Mesenchymal stem cell (in vitro differentiated cells and primary cell): ENCODE measurements around the gene TRAPPC2L.
A peak's percentile ranks its signal among the peaks of the same experiment; 100 is the strongest.

ENCODE experiments used
- DNase-seq: peaks from one replicate; pipeline ENCODE4 v3.0.0-alpha.2; 2013
- H2AFZ ChIP-seq: one replicate; pipeline ENCODE4 v1.6.1; 2013; ENCODE audit warnings: low read depth, mild to moderate bottlenecking, control low read depth, inconsistent platforms, low read length, moderate library complexity
- H2AK5ac ChIP-seq: 2 replicates; pipeline ENCODE4 v1.6.1; 2013; ENCODE audit warnings: low read length, moderate library complexity, mild to moderate bottlenecking, inconsistent platforms; ENCODE audit not compliant: severe bottlenecking
- H2BK120ac ChIP-seq: one replicate; pipeline ENCODE4 v1.6.1; 2013; ENCODE audit warnings: low read depth, mild to moderate bottlenecking, inconsistent platforms, low read length, moderate library complexity
- H2BK12ac ChIP-seq, 2 experiments: one replicate each; pipeline ENCODE4 v1.6.1; 2013; ENCODE audit warnings: inconsistent platforms in 2 of 2, low read length in 2 of 2, mild to moderate bottlenecking in 2 of 2, moderate library complexity in 2 of 2, control low read depth in 1 of 2
- H2BK15ac ChIP-seq: one replicate; pipeline ENCODE4 v1.6.1; 2013; ENCODE audit warnings: mild to moderate bottlenecking, low read depth, inconsistent platforms; ENCODE audit not compliant: poor library complexity, severe bottlenecking
- H2BK5ac ChIP-seq: 2 replicates; pipeline ENCODE4 v1.6.1; 2013; ENCODE audit warnings: low read depth, mild to moderate bottlenecking, low read length, control low read depth, inconsistent platforms; ENCODE audit not compliant: poor library complexity, severe bottlenecking
- H3K14ac ChIP-seq, 2 experiments: one replicate each; pipeline ENCODE4 v1.6.1; 2013; ENCODE audit warnings: inconsistent platforms in 2 of 2, low read length in 2 of 2, control low read depth in 1 of 2, mild to moderate bottlenecking in 1 of 2, moderate library complexity in 1 of 2
- H3K18ac ChIP-seq, 2 experiments: one replicate each; pipeline ENCODE4 v1.6.1; 2013; ENCODE audit warnings: inconsistent platforms in 2 of 2, low read length in 2 of 2, control low read depth in 1 of 2, low read depth in 1 of 2, mild to moderate bottlenecking in 1 of 2
- H3K23ac ChIP-seq, 2 experiments: one replicate each; pipeline ENCODE4 v1.6.1; 2013; ENCODE audit warnings: inconsistent platforms in 2 of 2, low read length in 2 of 2, mild to moderate bottlenecking in 2 of 2, moderate library complexity in 2 of 2, control low read depth in 1 of 2
- H3K27ac ChIP-seq: 2 replicates; pipeline ENCODE4 v1.5.1; 2013; ENCODE audit warnings: mild to moderate bottlenecking, moderate library complexity, low read length, control low read depth, inconsistent platforms; ENCODE audit not compliant: poor library complexity, severe bottlenecking
- H3K27me3 ChIP-seq, 2 experiments: 2 replicates each; pipeline versions ENCODE4 v1.6.1 to v1.7.0; 2013; ENCODE audit warnings: low read length in 2 of 2, mild to moderate bottlenecking in 2 of 2, moderate library complexity in 2 of 2, control low read depth in 1 of 2, inconsistent platforms in 1 of 2; ENCODE audit not compliant: control insufficient read depth in 1 of 2, insufficient read depth in 1 of 2
- H3K36me3 ChIP-seq, 2 experiments: 2 replicates each; pipeline versions ENCODE4 v1.6.1 to v1.7.0; 2013; ENCODE audit warnings: low read length in 2 of 2, control low read depth in 1 of 2, inconsistent platforms in 1 of 2, low read depth in 1 of 2, mild to moderate bottlenecking in 1 of 2; ENCODE audit not compliant: insufficient read depth in 2 of 2, control insufficient read depth in 1 of 2
- H3K4ac ChIP-seq, 2 experiments: one replicate each; pipeline ENCODE4 v1.6.1; 2013; ENCODE audit warnings: inconsistent platforms in 2 of 2, low read length in 2 of 2, mild to moderate bottlenecking in 2 of 2, moderate library complexity in 2 of 2, control low read depth in 1 of 2, low read depth in 1 of 2
- H3K4me1 ChIP-seq: 2 replicates; pipeline ENCODE4 v1.6.1; 2013; ENCODE audit warnings: low read depth, low read length, control low read depth; ENCODE audit not compliant: control insufficient read depth, insufficient read depth
- H3K4me2 ChIP-seq: 2 replicates; pipeline ENCODE4 v1.6.1; 2013; ENCODE audit warnings: low read length, mild to moderate bottlenecking, inconsistent platforms; ENCODE audit not compliant: poor library complexity, severe bottlenecking
- H3K4me3 ChIP-seq, 2 experiments: 2 replicates each; pipeline versions ENCODE4 v1.5.1 to v1.7.0; 2013; ENCODE audit warnings: low read length in 2 of 2, mild to moderate bottlenecking in 2 of 2, control low read depth in 1 of 2, low read depth in 1 of 2; ENCODE audit not compliant: insufficient read depth in 1 of 2
- H3K79me1 ChIP-seq: replicated peaks from 2 replicates; pipeline ENCODE4 v1.6.1; 2013; ENCODE audit warnings: mild to moderate bottlenecking, control low read depth, low read length, inconsistent platforms; ENCODE audit not compliant: poor library complexity, severe bottlenecking
- H3K9ac ChIP-seq: 2 replicates; pipeline ENCODE4 v1.7.0; 2013; ENCODE audit warnings: mild to moderate bottlenecking, low read length, moderate library complexity
- H3K9me3 ChIP-seq: 2 replicates; pipeline ENCODE4 v1.7.0; 2013; ENCODE audit warnings: mild to moderate bottlenecking, low read length; ENCODE audit not compliant: control insufficient read depth
- H4K8ac ChIP-seq: one replicate; pipeline ENCODE4 v1.6.1; 2013; ENCODE audit warnings: inconsistent platforms, mild to moderate bottlenecking, low read length, moderate library complexity
- H4K91ac ChIP-seq: one replicate; pipeline ENCODE4 v1.6.1; 2013; ENCODE audit warnings: mild to moderate bottlenecking, low read length, inconsistent platforms
- WGBS: methylation state at CpG from one replicate; pipeline ENCODE4 v1.1.7; 2013; ENCODE audit warnings: mixed read lengths; 5-methylcytosine and 5-hydroxymethylcytosine counted together

The TRAPPC2L gene

GRCh38 chr16:88813269-88814143 lies 43.4 kb upstream of the TRAPPC2L start:
- H3K79me1 ChIP-seq: peaks cover 11% of the 10 kb centered on the region
- no peak overlapping the region for H3K4me3 ChIP-seq
- no peak overlapping the region for H3K23ac ChIP-seq
- no peak overlapping the region for H2AK5ac ChIP-seq
- H3K9ac ChIP-seq: peak overlapping the region; percentile 92
- H3K4me1 ChIP-seq: peaks cover 32% of the 10 kb centered on the region
- no peak overlapping the region for H3K4me2 ChIP-seq
- no peak overlapping the region for H2BK5ac ChIP-seq
- peak overlapping the region in 1 of 2 experiments; percentile 25 for H3K18ac ChIP-seq
- peak overlapping the region; percentile 72 for H4K8ac ChIP-seq
- H4K91ac ChIP-seq: no peak overlapping the region
- H3K9me3 ChIP-seq: no peaks in the 10 kb centered on the region
- no peak overlapping the region for H3K27ac ChIP-seq
- peak overlapping the region; percentile 13 to 40 for H3K4ac ChIP-seq
- WGBS: 90% methylated on average over 25 of the region's 26 CpGs
- H2BK15ac ChIP-seq: no peak overlapping the region
- no peaks in the 10 kb centered on the region for H3K27me3 ChIP-seq
- no peak for DNase-seq
- peak overlapping the region in 1 of 2 experiments; percentile 60 for H2BK12ac ChIP-seq
- no peak overlapping the region for H2AFZ ChIP-seq
- no peak overlapping the region for H3K14ac ChIP-seq
- H2BK120ac ChIP-seq: no peak overlapping the region
- peaks cover 11 to 23% of the 10 kb centered on the region in 2 experiments for H3K36me3 ChIP-seq

GRCh38 chr16:88814144-88814502 lies 42.8 kb upstream of the TRAPPC2L start:
- H3K27me3 ChIP-seq: no peaks in the 10 kb centered on the region
- H3K4me1 ChIP-seq: peaks cover 31% of the 10 kb centered on the region
- H2BK5ac ChIP-seq: no peak overlapping the region
- H3K14ac ChIP-seq: no peak overlapping the region
- H3K36me3 ChIP-seq: peaks cover 8 to 17% of the 10 kb centered on the region in 2 experiments
- no peak overlapping the region for H4K8ac ChIP-seq
- no peak overlapping the region for H2BK12ac ChIP-seq
- H3K4ac ChIP-seq: no peak overlapping the region
- no peak overlapping the region for H3K4me2 ChIP-seq
- H3K79me1 ChIP-seq: peaks cover 9% of the 10 kb centered on the region
- no peak overlapping the region for H3K9ac ChIP-seq
- H4K91ac ChIP-seq: no peak overlapping the region
- H3K4me3 ChIP-seq: no peak overlapping the region
- no peak overlapping the region for H2BK120ac ChIP-seq
- H2AFZ ChIP-seq: no peak overlapping the region
- H2BK15ac ChIP-seq: no peak overlapping the region
- no peak overlapping the region for H3K18ac ChIP-seq
- no peak overlapping the region for H3K27ac ChIP-seq
- no peak for DNase-seq
- 88% methylated on average over 13 of the region's 13 CpGs for WGBS
- no peak overlapping the region for H3K23ac ChIP-seq
- H3K9me3 ChIP-seq: no peaks in the 10 kb centered on the region
- H2AK5ac ChIP-seq: no peak overlapping the region

- H3K4me1 ChIP-seq: peaks cover 20% of the 10 kb centered on the region
- H2BK5ac ChIP-seq: no peak overlapping the region
- H3K14ac ChIP-seq: no peak overlapping the region
- no peak overlapping the region for H2BK12ac ChIP-seq
- H2BK120ac ChIP-seq: no peak overlapping the region
- H3K79me1 ChIP-seq: peaks cover 4% of the 10 kb centered on the region
- peak overlapping the region; percentile 14 for H4K8ac ChIP-seq
- no peak overlapping the region for H2AK5ac ChIP-seq
- no peaks in the 10 kb centered on the region for H3K27me3 ChIP-seq
- 95% methylated on average over 10 of the region's 10 CpGs for WGBS
- no peak overlapping the region for H2AFZ ChIP-seq
- DNase-seq: no peak
- H3K4me2 ChIP-seq: no peak overlapping the region
- no peaks in the 10 kb centered on the region for H3K9me3 ChIP-seq
- no peak overlapping the region for H3K18ac ChIP-seq
- no peak overlapping the region for H3K4me3 ChIP-seq
- H3K4ac ChIP-seq: no peak overlapping the region
- no peak overlapping the region for H2BK15ac ChIP-seq
- H3K23ac ChIP-seq: no peak overlapping the region
- no peak overlapping the region for H3K9ac ChIP-seq
- H4K91ac ChIP-seq: no peak overlapping the region
- H3K27ac ChIP-seq: no peak overlapping the region
- H3K36me3 ChIP-seq: peaks cover 0 to 9% of the 10 kb centered on the region in 2 experiments
Measured at GRCh38 chr16:88815227-88815626, 41.7 kb upstream of the TRAPPC2L start.

- Histone ChIP-seq H3K14ac (no peak overlapping the region), H3K4ac (no peak overlapping the region), H2AFZ (no peak overlapping the region), H3K4me1 (peaks cover 13% of the 10 kb centered on the region), H3K23ac (no peak overlapping the region), H3K27me3 (no peaks in the 10 kb centered on the region), H2BK12ac (no peak overlapping the region), H3K18ac (no peak overlapping the region), H3K36me3 (peaks cover 0 to 16% of the 10 kb centered on the region in 2 experiments), H3K4me2 (no peak overlapping the region), H3K79me1 (no peaks in the 10 kb centered on the region), H2BK5ac (no peak overlapping the region), H3K27ac (no peak overlapping the region), H2AK5ac (no peak overlapping the region), H2BK15ac (no peak overlapping the region), H3K9me3 (no peaks in the 10 kb centered on the region), H4K91ac (no peak overlapping the region), H3K4me3 (no peak overlapping the region), H4K8ac (no peak overlapping the region), H2BK120ac (no peak overlapping the region), H3K9ac (no peak overlapping the region)
- 78% methylated on average over 19 of the region's 19 CpGs for WGBS
- DNase-seq: peak; percentile 27
Measured at GRCh38 chr16:88815901-88816589, 40.9 kb upstream of the TRAPPC2L start.
